SH-SY5Y (cell line): ENCODE results near the gene AACS.

Experiments
- GATA2 ChIP-seq: IDR thresholded peaks from 2 replicates; pipeline ENCODE4 v1.6.1; 2011; ENCODE audit warnings: mild to moderate bottlenecking, low read depth, low read length
- GATA3 ChIP-seq: IDR thresholded peaks from 2 replicates; pipeline ENCODE4 v1.6.1; 2011; ENCODE audit warnings: low read depth, mild to moderate bottlenecking, low read length, moderate library complexity

AACS gene

DNA sequence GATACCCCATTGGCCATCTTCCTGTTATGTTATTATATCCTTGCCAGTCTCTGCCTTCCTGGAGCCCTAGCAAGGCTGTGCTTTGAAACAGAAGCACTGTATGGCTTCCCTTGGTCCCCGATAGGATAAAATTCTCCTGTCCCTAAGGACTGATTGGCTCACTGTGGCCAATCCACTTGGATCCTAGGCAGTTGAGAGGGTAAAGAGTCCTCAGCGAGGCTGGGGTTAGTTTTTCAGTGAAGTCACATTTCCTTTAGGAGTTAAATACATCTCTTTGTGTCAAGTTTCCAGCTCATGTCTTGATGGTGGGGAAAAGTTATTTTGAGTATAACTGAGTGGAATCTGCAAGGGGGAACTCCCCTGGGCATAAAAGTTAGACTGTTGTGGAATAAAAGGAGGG lies 7.3 kb downstream of the AACS start:
- no peak for TF ChIP-seq GATA2
- TF ChIP-seq GATA3: no peak

DNA sequence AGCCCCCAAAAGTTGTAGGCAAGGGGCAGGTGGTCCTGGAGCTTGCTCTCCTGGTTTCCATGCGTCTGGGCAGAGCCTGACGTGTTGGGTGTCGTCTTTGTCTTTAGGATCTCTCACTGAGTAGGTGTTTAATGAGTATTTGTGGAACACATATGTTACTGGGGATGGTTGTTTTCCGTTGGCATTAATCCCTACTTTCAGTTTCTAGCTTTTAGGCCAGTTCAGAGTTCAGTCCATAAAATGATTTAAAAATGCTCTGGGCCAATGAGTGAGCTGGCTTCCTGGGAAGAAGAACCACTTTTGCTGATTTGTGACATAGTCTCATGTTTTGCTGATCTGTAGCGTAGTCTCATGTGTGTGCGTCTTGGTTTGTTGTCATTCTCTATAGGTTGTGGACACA lies 10.9 kb downstream of the AACS start:
- TF ChIP-seq GATA3 (no peak), GATA2 (no peak)

DNA sequence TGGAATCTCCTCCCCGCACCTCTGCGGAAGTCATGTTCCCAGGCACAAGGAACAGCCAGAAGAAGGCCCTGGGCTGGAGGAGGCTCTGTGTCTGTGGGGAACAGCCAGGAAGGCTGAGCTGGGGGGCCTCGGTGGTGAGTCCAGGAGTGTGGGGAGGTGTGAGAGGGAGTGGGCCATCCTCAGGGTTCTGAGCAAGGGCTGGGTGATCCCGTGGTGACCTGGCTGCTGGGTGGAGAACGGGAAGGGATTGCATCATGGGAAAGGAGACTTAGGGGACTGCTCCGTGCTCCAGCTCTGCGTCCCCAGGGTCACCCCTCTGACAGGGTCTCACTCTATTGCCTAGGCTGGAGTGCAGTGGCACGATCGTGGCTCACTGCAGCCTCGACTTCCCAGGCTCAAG lies 13.8 kb downstream of the AACS start:
- TF ChIP-seq GATA2 (no peak), GATA3 (no peak)

DNA sequence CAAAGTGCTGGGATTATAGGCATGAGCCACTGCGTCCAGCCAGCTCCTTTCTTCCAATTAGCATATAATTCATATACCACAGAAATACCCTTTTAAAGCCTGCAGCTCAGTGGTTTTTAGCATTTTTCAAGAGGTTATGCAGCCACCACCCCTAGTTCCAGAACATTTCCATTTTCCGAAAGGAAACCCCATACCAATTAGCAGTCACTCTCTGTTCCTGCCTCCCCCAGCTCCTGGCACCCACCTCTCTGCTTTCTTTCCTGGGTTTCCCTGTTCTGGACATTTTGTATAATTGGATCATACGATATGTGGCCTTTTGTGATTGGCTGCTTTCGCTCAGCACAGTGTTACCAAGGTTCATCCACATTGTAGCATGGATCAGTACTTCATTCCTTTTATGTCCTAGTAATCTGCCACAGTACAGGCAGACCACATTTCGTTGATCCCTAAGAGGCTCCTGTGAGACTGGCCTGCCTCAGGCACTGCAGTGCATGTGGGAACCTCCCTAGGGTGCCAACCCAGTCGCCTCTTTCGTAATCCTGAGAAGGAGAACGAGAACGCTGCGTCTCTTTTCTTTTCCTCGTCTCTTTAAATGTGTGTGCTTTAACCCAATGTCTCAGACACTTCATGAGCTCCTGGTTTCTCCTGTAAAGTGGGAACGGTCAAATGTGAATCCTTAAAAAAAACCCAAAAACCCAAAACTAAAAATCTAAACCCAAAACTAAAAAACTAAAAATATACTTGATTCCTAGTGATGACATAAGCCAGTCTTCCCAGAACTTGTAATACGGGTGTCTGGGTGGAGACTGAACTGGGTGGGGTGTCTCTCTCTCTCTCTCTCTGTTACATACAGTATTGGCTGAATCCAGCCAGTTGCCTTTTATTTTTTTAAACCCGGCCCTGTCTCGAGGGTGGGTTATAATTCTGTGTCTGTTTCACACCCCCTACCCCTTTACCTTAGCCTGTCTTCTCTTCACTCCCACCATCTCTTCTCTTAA lies 14.7 kb downstream of the AACS start:
- TF ChIP-seq GATA3 (no peak), GATA2 (no peak)

DNA sequence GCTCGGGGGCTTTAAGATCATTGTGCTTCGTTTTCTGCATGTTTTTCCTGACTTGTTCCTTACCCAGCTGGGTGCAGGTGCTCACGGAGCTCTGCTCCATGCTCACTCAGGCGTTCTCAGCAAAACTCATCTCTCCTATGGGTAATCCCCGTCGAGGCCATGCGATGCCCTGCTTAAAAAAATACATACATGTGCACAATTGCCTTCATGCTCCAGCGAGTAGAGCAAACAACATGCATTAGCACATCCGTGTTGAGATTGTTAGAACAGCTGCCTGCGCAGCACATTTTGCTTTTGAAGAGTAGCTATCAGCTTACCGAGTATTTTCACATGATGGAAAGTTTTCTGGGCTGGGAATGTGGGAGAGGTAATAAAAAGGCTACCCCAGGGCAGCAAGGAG lies 16.2 kb downstream of the AACS start:
- TF ChIP-seq GATA2 (no peak), GATA3 (no peak)

DNA sequence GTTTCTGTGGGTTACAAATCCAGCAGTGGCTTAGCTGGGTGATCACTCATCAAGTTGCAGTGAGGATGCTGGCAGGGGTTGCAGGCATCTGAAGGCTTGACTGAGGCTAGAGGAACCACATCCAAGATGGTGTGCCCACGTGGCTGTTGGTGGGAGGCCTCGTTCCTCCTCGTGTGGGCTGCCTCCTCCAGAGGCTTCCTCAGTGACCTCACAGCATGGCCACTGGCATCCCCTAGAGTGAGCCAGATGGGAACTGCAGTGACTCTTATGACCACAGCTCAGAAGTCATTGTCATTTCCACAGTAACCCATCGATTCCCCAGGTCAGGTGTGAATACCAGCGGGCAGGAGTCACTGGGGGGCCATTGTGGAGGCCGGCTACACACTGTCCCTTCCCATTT lies 17.8 kb downstream of the AACS start:
- TF ChIP-seq GATA2: no peak

DNA sequence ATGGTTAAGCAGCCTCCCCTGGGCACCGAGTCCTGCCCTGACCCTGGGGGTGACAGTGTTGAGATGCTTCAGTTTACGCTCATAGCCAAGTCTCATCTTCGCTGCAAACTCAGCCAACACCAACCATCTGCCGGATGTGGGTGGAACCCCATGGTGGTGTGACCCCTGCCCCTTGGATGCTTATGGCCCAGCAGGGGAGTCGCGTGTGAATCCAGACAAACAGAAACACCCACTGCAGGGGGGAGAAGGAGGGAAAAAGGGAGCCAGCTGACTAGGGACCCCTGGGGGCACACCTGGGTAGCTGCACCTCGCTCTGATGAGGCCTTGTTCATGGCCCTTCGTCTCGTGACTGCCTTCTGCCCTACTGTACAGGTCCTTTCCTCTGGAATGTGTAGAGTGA lies 23.8 kb downstream of the AACS start:
- TF ChIP-seq GATA2 (no peak), GATA3 (no peak)

DNA sequence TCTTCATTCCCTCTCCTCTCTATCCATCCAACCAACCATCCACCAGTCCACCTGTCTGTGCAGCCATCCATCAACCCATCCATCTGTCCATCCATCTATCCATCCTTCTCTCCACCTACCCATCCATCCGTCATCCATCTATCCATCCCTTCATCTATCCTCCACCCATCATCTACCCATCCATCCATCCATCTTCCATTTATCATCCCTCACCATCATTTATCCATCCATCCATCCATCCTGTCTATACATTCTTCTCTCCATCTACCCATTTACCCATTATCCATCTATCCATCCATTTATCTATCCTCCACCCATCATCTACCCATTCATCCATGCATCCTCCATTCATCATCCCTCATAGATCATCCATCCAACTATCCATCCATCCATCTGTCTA lies 24.4 kb downstream of the AACS start:
- TF ChIP-seq GATA2: no peak
- TF ChIP-seq GATA3: no peak

DNA sequence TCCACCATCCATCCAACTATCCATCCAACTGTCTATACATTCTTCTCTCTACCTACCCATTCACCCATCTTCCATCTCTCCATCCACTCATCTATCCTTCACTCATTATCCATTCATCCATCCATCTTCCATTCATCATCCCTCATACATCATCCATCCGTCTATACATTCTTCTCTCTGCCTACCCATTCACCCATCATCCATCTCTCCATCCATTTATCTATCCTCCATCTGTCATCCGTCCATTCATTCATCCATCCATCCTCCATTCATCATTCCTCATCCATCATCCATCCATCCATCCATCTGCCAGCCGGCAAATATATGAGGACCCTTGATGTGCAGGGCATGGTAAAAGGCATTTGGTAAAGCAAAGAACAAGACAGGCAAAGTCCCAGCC lies 25.2 kb downstream of the AACS start:
- TF ChIP-seq GATA3 (no peak), GATA2 (no peak)

DNA sequence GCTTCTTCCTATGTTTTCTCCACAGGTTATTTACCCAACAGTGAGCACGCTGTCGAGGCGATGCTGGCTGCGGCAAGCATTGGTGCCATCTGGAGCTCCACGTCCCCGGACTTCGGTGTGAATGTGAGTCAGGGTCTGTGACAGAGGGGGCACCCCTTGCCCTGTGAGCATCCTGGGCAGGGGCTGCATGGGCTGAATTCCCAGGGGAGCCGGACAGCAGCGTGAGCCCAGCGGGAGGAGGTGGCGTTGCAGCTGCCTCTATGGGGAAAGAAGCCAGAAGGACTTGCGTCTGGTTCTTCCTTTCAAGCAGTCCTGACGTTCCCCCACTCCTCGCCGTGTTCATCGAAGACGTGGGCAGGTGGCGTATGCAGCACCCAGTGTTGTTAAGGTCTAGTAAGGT lies 26.2 kb downstream of the AACS start:
- TF ChIP-seq GATA3 (no peak), GATA2 (no peak)

DNA sequence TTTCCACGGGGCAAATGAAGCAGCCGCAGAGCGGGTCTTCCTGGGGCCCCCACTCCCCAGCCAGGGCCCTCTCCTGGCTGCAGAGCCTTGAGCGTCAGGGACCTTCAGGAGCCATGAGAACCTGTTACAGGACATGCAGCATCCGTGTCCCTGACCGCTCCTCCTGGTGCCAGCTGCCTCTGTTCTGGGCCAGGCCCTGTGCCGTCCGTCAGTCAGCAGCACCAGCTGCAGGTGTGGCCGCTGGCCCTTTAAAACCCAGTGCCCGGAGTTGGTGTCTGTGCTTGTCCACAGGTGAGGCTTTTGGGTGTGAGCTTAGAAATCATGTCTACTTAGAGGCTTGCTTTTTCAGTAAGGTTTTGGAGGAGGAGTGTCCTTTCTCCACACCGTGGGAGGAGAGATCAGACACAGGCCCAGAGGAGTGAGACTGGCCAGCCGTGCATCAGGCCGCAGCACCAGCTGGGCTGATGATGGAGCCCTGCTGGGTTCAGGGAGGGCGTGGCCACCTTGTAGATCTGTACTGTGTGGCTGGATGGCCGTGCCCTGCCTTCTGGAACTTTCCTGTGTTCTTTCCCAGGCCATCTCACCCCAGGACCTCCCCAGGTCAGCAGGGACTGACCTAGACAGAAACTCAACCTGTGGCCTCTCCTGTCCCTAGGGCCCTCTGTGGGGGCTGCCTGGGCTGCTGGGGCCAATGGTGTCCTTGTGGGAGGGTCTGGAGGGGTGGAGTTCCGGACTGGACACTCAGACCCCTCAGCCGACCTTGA lies 27.1 kb downstream of the AACS start:
- TF ChIP-seq GATA2 (no peak), GATA3 (no peak)

DNA sequence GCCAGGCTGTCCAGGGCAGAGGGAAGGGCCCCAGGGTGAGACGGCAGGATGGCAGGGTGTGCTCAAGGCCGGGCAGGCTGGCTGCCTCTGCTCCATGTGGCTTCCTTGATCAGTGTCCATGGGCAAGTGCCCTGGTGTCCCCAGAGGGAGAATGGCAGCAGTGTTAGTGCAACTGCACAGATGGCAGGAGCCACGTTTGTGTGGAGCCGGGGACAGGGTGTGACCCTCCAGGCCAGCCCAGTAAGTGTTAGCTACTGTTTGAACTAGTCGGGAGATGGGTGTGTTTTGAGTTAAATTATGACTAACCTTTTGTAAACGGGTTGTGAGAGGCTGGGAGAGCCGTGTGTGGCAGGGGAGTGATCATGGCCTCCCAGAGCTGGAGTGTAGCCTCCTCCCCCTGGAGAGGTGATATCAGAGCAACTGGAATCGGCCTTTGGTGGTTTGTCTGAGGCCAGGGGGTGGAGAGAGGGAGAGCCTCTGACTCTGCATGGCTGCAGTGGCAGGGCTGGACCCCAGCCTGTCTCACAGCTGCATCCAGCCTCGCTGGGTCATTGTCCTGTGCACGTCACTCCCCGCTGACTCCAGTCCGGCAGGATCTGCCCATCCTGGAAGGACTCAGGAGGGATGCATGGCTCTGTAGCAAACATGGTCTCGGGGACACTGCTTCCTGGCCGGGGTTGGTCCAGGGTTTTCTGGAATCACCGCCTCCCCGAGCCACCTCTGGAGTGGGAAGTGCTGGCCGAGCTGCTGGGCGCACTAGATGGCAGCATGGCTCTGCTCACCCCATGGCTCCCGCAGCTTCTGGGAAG lies 27.8 kb downstream of the AACS start:
- TF ChIP-seq GATA2 (no peak), GATA3 (no peak)

DNA sequence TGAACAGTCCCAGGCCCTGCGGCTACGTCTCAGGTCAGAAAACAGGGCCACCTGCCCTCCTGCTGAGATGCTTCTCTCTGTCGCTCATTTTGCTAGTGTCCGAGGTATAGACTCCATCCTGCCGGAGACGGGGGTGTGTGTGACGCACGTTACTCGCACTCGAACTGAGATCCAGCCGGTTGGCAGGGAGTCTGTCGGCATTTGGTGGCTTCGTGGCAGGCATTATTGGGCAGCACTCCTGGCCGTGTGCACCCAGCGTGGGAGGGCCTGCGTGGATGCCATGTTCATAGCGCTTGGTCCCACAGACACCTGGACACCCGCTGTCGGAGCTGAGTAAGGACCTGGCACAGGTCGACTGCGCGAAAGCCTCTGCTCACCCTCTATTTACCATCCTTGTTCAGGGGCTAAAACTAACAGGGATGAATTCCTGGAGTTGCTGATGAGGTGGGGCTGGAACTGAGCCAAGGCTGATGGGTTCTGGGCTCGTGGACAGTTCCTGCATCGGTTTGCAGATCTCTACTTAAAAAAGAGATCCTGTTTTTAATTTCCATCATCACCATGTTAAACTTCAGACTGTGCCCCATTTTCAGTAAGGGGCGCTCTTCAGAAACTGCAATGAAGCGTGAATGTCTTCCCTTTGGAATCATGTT lies 28.6 kb downstream of the AACS start:
- TF ChIP-seq GATA3: no peak
- no peak for TF ChIP-seq GATA2

DNA sequence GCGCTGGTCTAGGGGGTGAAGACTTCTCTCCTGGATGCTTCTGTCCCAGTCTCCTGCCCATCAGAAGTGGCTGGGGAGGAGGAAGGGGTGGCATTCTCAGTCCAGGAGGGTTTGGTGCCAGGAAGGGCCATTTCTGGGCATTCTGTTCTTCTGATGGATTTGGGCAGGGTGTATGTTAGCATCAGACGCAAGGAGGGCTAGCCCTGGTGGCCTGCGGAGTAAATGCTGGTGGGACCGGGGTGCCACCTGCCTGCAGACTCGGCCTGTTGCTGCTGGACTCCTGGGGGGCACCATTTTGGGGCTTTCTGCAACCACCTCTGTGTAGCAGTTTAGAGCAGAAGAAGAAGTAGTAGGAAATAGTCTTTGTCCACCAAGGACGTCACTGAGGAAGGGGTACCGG lies 31.7 kb downstream of the AACS start:
- TF ChIP-seq GATA2: no peak
- no peak for TF ChIP-seq GATA3
